Activated naive CD4-positive, alpha-beta T cell treated with anti-CD3 and anti-CD28 coated beads, Interleukin-2, amount 10 ng/mL, durations not matched to agents 7 days and 5 days (primary cell): ENCODE measurements around the gene OCA2.

Source experiments
- CTCF ChIA-PET: fragments of 350-600 bp; sonication (Branson Sonifier 250); formaldehyde crosslinking; loops from one replicate; lab custom pipeline; 2021; ENCODE audit warnings: antibody characterized with exemption; lab: Charles Lee
- DNase-seq: peaks from one replicate; pipeline ENCODE4 v3.0.0-alpha.2; 2020
- H3K27ac Mint-ChIP-seq: one replicate; pipeline ENCODE4 v1.8.0; 2021; ENCODE audit warnings: mild to moderate bottlenecking, moderate library complexity, mixed read lengths
- H3K27me3 Mint-ChIP-seq: one replicate; pipeline ENCODE4 v1.8.0; 2021; ENCODE audit warnings: mild to moderate bottlenecking, mixed read lengths
- H3K36me3 Mint-ChIP-seq: one replicate; pipeline ENCODE4 v1.8.0; 2021; ENCODE audit warnings: mixed read lengths
- H3K4me1 Mint-ChIP-seq: one replicate; pipeline ENCODE4 v1.8.0; 2021; ENCODE audit warnings: mixed read lengths
- H3K4me3 Mint-ChIP-seq: one replicate; pipeline ENCODE4 v1.8.0; 2021; ENCODE audit warnings: mild to moderate bottlenecking, moderate library complexity, mixed read lengths
- H3K9me3 Mint-ChIP-seq: one replicate; pipeline ENCODE4 v1.8.0; 2021; ENCODE audit warnings: mixed read lengths

The OCA2 gene

DNA sequence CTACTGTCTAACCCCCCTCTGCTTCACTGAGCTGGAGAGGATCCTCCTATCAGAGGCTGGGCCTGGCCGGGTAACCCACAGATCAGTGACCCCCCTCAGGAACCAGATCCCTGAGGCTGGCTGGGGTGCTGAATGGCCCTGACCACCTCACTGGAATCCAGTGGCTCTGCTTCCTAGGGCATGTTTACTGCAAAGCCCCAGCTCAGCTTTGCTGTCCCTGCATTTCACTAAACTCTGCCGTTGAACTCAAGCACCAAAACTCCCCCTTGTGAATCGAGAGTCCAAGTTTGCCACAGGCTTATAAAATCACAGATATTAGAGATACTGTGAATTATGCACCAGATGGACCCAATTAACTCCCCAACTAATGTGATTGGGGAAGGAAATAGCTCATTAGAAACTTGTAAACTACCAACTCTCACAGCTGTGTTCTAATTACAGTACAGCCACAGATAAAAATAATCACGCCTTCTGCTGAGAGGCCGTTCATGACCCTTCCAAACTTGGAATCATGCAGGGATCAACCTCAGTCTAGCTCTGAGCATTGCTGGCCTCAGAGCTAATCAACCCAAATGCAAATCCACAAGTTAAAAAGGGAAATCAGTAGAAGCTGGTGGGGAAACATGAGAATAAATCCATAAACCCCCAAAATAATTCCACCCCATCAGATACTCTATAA, 47.0 kb downstream of the OCA2 start:
- CTCF ChIA-PET: no interaction called here
- no peaks in the 10 kb centered on the region for H3K36me3 Mint-ChIP-seq
- DNase-seq: no peak
- H3K9me3 Mint-ChIP-seq: no peaks in the 10 kb centered on the region
- H3K4me1 Mint-ChIP-seq: no peaks in the 10 kb centered on the region
- no peaks in the 10 kb centered on the region for H3K27me3 Mint-ChIP-seq
- H3K27ac Mint-ChIP-seq: no peak overlapping the region
- H3K4me3 Mint-ChIP-seq: no peak overlapping the region

- DNase-seq: no peak
- H3K4me3 Mint-ChIP-seq: no peak overlapping the region
- H3K9me3 Mint-ChIP-seq: no peaks in the 10 kb centered on the region
- no peak overlapping the region for H3K27ac Mint-ChIP-seq
- H3K4me1 Mint-ChIP-seq: no peaks in the 10 kb centered on the region
- no peaks in the 10 kb centered on the region for H3K27me3 Mint-ChIP-seq
- H3K36me3 Mint-ChIP-seq: no peaks in the 10 kb centered on the region
- CTCF ChIA-PET: no interaction called here
These were observed 49.5 kb downstream of the OCA2 start for GRCh38 chr15:28049581-28049980.

DNA sequence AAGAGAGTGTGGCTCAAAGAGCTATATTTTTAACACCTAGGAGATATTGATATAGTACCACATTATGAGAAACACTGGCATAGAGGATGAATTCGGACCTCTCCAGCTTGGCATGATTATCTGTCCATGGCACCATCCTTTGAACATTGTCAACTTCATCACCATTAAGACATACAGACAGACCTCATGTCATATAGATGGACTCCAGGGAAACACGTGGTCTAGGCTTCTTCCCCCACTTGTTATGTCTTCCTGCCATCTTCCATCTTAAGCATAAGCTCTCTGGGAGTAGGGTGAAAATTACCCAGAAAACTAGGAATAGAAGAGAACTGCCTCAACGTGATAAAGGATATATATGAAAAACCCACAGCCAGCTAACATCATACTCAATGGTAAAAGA, 51.8 kb downstream of the OCA2 start:
- CTCF ChIA-PET: no interaction called here
- no peak overlapping the region for H3K4me3 Mint-ChIP-seq
- no peaks in the 10 kb centered on the region for H3K36me3 Mint-ChIP-seq
- H3K9me3 Mint-ChIP-seq: no peaks in the 10 kb centered on the region
- no peaks in the 10 kb centered on the region for H3K4me1 Mint-ChIP-seq
- no peak overlapping the region for H3K27ac Mint-ChIP-seq
- no peaks in the 10 kb centered on the region for H3K27me3 Mint-ChIP-seq
- no peak for DNase-seq

GRCh38 chr15:28044121-28044672, 54.9 kb downstream of the OCA2 start:
- H3K4me1 Mint-ChIP-seq: no peaks in the 10 kb centered on the region
- H3K9me3 Mint-ChIP-seq: no peaks in the 10 kb centered on the region
- CTCF ChIA-PET: no interaction called here
- no peak overlapping the region for H3K4me3 Mint-ChIP-seq
- no peak for DNase-seq
- H3K36me3 Mint-ChIP-seq: no peaks in the 10 kb centered on the region
- H3K27ac Mint-ChIP-seq: no peak overlapping the region
- H3K27me3 Mint-ChIP-seq: no peaks in the 10 kb centered on the region

DNA sequence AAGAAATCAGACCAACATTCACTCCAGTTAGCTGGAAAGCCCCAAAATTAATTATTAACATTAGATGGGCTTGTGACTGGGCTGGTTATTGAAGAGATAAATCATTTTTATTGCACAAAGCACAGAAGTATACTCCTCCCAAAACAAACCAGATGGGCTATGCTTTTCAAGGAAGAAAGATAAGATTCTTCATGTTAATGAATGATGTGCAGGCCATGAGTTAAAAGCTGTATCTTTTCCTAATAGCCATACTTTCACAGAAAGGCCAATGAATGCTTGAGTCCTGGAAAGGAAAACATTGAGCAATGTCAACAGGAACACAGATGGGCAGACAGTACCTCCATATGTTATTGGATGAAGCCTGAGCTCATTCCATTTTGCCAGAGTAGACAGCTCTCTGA, 55.4 kb downstream of the OCA2 start:
- Mint-ChIP-seq H3K4me3 (no peak overlapping the region), H3K27ac (no peak overlapping the region), H3K9me3 (no peaks in the 10 kb centered on the region), H3K27me3 (no peaks in the 10 kb centered on the region), H3K4me1 (no peaks in the 10 kb centered on the region), H3K36me3 (no peaks in the 10 kb centered on the region)
- DNase-seq: no peak
- CTCF ChIA-PET: no interaction called here

DNA sequence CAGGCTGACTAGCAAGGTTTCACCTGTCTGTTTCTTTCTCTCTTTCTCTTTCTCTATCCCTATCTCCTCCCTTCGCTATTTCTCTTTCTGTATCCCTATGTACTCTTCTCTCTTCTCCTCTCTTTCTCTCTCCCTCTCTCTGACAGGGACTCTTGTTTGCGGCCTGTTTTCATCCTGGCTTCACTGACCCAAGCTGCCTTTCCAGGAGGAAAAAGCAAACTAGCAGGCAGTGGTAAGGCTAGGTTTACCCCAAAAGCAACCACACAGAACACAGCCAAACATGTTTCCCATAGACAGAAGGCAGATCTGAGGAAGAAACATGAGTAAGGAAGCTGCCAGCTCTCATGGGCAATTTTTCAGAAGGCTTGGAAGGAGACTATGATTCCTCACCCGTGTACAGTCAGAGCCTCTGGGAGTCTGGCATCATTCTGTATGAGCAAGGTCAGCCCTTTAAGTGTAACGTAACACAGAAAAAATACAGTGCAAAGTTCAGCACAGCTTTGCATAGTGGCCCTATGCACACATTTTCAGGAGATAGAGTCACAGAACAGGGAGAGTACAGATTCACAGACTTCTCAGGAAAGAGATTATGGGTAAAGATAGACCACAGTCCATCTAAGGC, 61.0 kb downstream of the OCA2 start:
- DNase-seq: no peak
- CTCF ChIA-PET: no interaction called here
- Mint-ChIP-seq H3K36me3 (no peaks in the 10 kb centered on the region), H3K4me1 (no peaks in the 10 kb centered on the region), H3K9me3 (no peaks in the 10 kb centered on the region), H3K27ac (no peak overlapping the region), H3K4me3 (no peak overlapping the region), H3K27me3 (no peaks in the 10 kb centered on the region)

- CTCF ChIA-PET: interaction anchor here (1.0 kb wide), 1 partner anchor 11 kb away, joined by 3 read pairs; no protein-coding TSS in a partner anchor
- H3K36me3 Mint-ChIP-seq: no peaks in the 10 kb centered on the region
- no peak overlapping the region for H3K4me3 Mint-ChIP-seq
- H3K27me3 Mint-ChIP-seq: no peaks in the 10 kb centered on the region
- H3K27ac Mint-ChIP-seq: no peak overlapping the region
- H3K9me3 Mint-ChIP-seq: no peaks in the 10 kb centered on the region
- DNase-seq: no peak
- H3K4me1 Mint-ChIP-seq: no peaks in the 10 kb centered on the region
These were observed 65.7 kb downstream of the OCA2 start for GRCh38 chr15:28033443-28033842.

DNA sequence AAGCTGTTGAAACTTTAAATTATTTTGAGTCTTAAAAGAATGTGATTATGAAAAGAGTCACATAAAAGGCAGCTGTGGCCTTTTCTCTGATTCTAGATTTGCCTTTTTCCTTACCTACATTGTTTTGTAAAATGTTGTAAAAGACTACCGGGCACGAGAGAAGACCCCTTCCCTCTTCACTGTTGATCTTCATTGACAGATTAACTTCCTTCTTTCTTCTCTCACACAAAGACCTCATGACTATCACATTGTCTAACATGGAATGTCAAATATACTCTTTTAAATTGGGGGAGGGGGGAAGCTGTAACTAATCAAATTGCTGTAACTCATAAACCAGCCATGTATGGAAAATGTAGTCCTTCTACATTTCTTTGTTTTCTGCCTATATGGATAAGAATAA, 68.3 kb downstream of the OCA2 start:
- Mint-ChIP-seq H3K4me1 (no peaks in the 10 kb centered on the region), H3K4me3 (no peak overlapping the region), H3K27ac (no peak overlapping the region), H3K9me3 (no peaks in the 10 kb centered on the region), H3K36me3 (no peaks in the 10 kb centered on the region), H3K27me3 (no peaks in the 10 kb centered on the region)
- no peak for DNase-seq
- CTCF ChIA-PET: no interaction called here

- Mint-ChIP-seq H3K4me3 (no peak overlapping the region), H3K9me3 (no peaks in the 10 kb centered on the region), H3K27ac (no peak overlapping the region), H3K36me3 (no peaks in the 10 kb centered on the region), H3K27me3 (no peaks in the 10 kb centered on the region), H3K4me1 (no peaks in the 10 kb centered on the region)
- CTCF ChIA-PET: no interaction called here
- DNase-seq: no peak
These were observed 71.4 kb downstream of the OCA2 start for GRCh38 chr15:28027714-28028076.

DNA sequence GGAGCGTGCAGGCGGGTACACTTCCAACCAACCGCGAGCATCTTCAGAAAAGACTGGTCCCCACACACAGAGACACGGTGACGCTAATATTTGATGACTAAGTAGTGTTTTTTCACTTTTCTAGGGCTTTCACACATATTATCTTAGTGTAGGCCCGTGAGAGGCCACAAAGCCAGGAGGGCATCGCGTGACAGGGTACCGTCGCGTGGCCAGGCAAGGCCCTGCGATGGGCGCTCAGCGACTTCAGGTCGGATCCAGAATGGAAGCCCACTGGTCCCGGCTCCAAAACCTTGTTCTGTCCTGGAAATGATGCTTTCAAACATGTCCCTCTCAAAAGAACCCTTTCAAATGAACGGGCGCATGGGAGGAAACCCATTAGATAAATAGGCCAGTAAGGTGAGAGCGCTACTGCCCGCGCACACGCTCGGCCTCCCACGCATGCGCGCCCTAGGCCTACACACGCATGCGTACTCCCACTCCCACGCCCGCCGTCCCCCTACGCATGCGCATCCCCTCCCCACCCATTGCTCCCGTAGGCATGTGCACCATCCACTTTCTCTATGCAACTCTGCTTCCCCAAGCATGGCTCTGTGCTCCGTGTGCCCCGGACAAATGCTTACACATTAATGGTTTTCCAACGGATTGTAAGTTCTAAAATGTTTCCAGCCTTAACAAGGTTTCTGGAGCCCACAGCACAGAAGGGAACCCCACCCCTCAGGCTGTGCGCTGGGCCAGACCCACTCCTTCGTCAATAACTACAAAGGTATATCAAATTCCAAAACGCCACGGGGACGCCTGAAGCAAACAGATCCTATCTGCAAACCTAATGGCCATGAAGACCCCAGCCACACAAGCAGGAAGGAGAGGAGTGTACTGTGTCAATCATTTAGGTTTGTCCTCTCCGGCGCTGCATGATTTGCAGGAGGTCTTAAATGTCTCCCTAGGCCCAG, 72.1 kb downstream of the OCA2 start:
- H3K27me3 Mint-ChIP-seq: no peaks in the 10 kb centered on the region
- no peaks in the 10 kb centered on the region for H3K36me3 Mint-ChIP-seq
- CTCF ChIA-PET: no interaction called here
- H3K27ac Mint-ChIP-seq: no peak overlapping the region
- no peak for DNase-seq
- no peak overlapping the region for H3K4me3 Mint-ChIP-seq
- no peaks in the 10 kb centered on the region for H3K9me3 Mint-ChIP-seq
- no peaks in the 10 kb centered on the region for H3K4me1 Mint-ChIP-seq

GRCh38 chr15:28026221-28026620, 72.9 kb downstream of the OCA2 start:
- Mint-ChIP-seq H3K4me1 (no peaks in the 10 kb centered on the region), H3K36me3 (no peaks in the 10 kb centered on the region), H3K9me3 (no peaks in the 10 kb centered on the region), H3K27ac (no peak overlapping the region), H3K27me3 (no peaks in the 10 kb centered on the region), H3K4me3 (no peak overlapping the region)
- CTCF ChIA-PET: no interaction called here
- DNase-seq: no peak

GRCh38 chr15:28025413-28025812, 73.7 kb downstream of the OCA2 start:
- Mint-ChIP-seq H3K4me3 (no peak overlapping the region), H3K4me1 (no peaks in the 10 kb centered on the region), H3K9me3 (no peaks in the 10 kb centered on the region), H3K27ac (no peak overlapping the region), H3K36me3 (no peaks in the 10 kb centered on the region), H3K27me3 (no peaks in the 10 kb centered on the region)
- CTCF ChIA-PET: no interaction called here
- no peak for DNase-seq

- DNase-seq: no peak
- no peaks in the 10 kb centered on the region for H3K9me3 Mint-ChIP-seq
- CTCF ChIA-PET: no interaction called here
- no peaks in the 10 kb centered on the region for H3K4me1 Mint-ChIP-seq
- H3K4me3 Mint-ChIP-seq: no peak overlapping the region
- no peaks in the 10 kb centered on the region for H3K36me3 Mint-ChIP-seq
- no peaks in the 10 kb centered on the region for H3K27me3 Mint-ChIP-seq
- no peak overlapping the region for H3K27ac Mint-ChIP-seq
These were observed 74.2 kb downstream of the OCA2 start for GRCh38 chr15:28024889-28025250.

DNA sequence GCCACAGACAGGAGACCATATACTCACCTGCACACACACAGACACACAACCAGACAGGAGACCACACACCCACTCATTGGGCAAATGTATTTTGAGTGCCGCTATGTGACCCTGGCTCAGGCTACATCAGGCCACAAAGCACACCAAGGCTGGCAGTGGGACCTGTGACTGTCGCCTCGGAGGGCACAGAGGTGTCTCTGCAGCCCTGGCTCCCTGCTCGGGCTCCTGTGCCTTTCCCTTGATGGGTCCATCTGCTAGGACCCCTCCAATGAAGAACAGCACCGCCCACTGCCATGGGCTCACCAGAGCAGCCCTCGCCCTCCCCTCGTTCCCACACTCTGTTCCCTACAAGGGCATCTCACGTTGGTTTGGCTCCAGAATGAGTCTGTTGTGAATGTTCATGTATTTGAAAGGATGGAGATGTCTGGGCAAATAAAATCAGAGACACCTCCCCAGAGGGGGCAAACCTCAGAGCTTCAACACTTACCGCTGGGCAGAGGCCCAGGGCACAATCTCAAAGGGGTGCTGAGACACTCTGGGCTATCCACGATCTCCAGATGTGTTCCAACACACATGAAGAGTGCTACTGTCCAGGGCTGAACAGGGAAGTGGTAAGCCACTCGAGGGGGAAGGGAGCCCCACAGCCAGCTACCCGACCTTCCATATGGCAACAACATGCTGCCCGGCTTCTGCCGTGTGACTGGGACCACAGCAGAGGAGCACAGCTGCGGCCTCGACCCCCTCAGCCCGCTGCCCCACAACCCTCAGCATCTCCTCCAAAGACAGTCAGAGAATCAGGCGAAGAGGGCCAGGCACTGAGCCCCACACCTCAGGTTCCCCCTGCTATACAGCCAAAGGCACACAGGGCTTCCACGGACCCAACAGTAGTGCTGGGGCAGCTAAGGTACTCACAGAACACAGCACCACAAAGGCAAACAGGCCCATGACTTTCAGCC, 74.9 kb downstream of the OCA2 start:
- no peaks in the 10 kb centered on the region for H3K9me3 Mint-ChIP-seq
- H3K36me3 Mint-ChIP-seq: no peaks in the 10 kb centered on the region
- H3K4me1 Mint-ChIP-seq: no peaks in the 10 kb centered on the region
- no peak overlapping the region for H3K27ac Mint-ChIP-seq
- H3K4me3 Mint-ChIP-seq: no peak overlapping the region
- DNase-seq: no peak
- CTCF ChIA-PET: no interaction called here
- H3K27me3 Mint-ChIP-seq: no peaks in the 10 kb centered on the region
